Chondrocyte (in vitro differentiated cells): ENCODE measurements around the gene AFDN. TPM values are rescaled to one million over a fixed set of nuclear protein-coding genes. Genes with fewer than 3 reads are reported as not detected.
A peak's percentile ranks its signal among the peaks of the same experiment; 100 is the strongest.

ENCODE experiments used
- DNase-seq: peaks from one replicate; pipeline ENCODE4 v3.0.0; 2021; ENCODE audit warnings: mixed read lengths, low spot score
- H3K27ac Mint-ChIP-seq: one replicate; pipeline ENCODE4 v1.8.0; 2021; ENCODE audit warnings: mild to moderate bottlenecking, moderate library complexity, mixed read lengths; ENCODE audit not compliant: unreplicated experiment
- H3K27me3 Mint-ChIP-seq: 2 replicates; pipeline ENCODE4 v1.8.0; 2021; ENCODE audit warnings: low read depth, mixed read lengths
- H3K36me3 Mint-ChIP-seq: 2 replicates; pipeline ENCODE4 v1.8.0; 2021; ENCODE audit warnings: low read depth, mixed read lengths
- H3K4me1 Mint-ChIP-seq: 2 replicates; pipeline ENCODE4 v1.8.0; 2021; ENCODE audit warnings: low read depth, mild to moderate bottlenecking, mixed read lengths
- H3K4me3 Mint-ChIP-seq: one replicate; pipeline ENCODE4 v1.8.0; 2021; ENCODE audit warnings: mild to moderate bottlenecking, moderate library complexity, mixed read lengths; ENCODE audit not compliant: unreplicated experiment
- H3K9me3 Mint-ChIP-seq: 2 replicates; pipeline ENCODE4 v1.8.0; 2021; ENCODE audit warnings: low read depth, mixed read lengths
- total RNA-seq: library from RNA; stranded (reverse); gene quantifications from 3 replicates; pipeline ENCODE4 v1.2.1, GENCODE V29; 2021
- TF ChIP-seq, protein P1 (sequence below): fragments of 200-600 bp; sonication (generic); IDR thresholded peaks from 2 replicates; pipeline ENCODE4 v1.5.0; 2021; ENCODE audit warnings: antibody characterized with exemption, mild to moderate bottlenecking, moderate library complexity

Gene AFDN
- total RNA-seq, 1 donor from 2014 or later: 45.8 TPM

DNA sequence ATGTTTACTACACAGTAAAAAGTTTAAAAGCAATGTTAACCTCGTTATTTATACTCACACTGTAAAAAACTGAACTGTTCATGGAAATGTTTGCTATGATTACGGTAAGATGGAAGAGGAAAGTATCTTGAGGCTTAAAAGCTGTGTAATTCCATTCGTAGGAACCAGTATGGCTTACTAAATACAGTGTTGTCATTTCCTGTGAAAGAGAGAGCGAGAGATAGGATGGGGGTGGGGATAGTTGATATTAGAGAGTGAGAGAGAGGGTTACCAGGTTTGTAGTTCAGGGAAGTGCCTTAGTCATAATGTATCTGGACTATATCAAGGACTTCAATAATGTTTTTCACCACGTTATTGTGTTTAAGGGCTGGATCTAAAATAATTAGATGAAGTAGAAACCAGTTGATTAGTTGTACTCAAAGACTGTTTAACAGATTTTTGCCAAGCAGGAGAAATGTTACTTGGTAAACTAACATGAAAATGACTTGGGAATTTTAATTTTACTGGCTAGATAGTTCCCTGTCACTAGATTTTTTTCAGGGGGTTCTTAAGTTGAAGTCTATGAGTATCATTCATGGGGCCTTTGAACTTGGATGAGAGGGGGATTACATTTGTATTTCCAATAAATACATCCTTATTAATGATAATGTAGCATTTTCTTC, 30.4 kb downstream of the AFDN start:
- TF ChIP-seq, protein P1, sequence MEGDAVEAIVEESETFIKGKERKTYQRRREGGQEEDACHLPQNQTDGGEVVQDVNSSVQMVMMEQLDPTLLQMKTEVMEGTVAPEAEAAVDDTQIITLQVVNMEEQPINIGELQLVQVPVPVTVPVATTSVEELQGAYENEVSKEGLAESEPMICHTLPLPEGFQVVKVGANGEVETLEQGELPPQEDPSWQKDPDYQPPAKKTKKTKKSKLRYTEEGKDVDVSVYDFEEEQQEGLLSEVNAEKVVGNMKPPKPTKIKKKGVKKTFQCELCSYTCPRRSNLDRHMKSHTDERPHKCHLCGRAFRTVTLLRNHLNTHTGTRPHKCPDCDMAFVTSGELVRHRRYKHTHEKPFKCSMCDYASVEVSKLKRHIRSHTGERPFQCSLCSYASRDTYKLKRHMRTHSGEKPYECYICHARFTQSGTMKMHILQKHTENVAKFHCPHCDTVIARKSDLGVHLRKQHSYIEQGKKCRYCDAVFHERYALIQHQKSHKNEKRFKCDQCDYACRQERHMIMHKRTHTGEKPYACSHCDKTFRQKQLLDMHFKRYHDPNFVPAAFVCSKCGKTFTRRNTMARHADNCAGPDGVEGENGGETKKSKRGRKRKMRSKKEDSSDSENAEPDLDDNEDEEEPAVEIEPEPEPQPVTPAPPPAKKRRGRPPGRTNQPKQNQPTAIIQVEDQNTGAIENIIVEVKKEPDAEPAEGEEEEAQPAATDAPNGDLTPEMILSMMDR: no peak
- H3K27ac Mint-ChIP-seq: peak overlapping the region; percentile 41
- H3K36me3 Mint-ChIP-seq: no peaks in the 10 kb centered on the region

DNA sequence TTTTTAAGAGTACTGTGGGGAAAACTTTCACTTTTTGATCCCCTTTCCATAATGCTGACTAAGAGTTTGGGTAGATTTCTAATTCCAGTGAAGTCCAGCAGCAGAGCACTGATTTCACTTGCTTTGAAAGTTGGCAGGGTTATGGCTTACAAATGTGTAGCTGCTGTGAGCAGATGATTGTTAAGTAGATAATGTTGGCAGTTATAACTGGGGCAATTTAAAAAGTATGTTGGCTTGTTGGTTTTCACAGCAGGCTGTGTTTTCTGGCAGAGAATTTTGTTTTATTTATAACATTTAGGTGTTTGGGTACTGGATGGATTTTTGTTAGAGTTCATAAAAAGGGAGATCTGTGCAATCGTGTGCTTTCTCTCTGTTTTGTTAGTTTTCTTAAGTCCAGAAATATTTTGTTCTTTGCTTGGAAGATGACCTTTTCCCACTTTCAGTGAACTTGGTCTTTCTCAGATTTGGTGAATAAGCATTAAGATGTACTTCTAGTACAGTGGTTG, 31.4 kb downstream of the AFDN start:
- Mint-ChIP-seq H3K4me1 (peaks cover 70% of the 10 kb centered on the region), H3K36me3 (no peaks in the 10 kb centered on the region), H3K27ac (peak overlapping the region; percentile 84), H3K9me3 (no peaks in the 10 kb centered on the region), H3K27me3 (no peaks in the 10 kb centered on the region), H3K4me3 (peak overlapping the region; percentile 1)
- TF ChIP-seq, protein P1: no peak
- no peak for DNase-seq

More for the DNA sequence above, 30.4 kb downstream of the AFDN start:
- no peak for DNase-seq
- Mint-ChIP-seq H3K4me3 (no peak overlapping the region), H3K9me3 (no peaks in the 10 kb centered on the region), H3K27me3 (no peaks in the 10 kb centered on the region), H3K4me1 (peaks cover 76% of the 10 kb centered on the region)

DNA sequence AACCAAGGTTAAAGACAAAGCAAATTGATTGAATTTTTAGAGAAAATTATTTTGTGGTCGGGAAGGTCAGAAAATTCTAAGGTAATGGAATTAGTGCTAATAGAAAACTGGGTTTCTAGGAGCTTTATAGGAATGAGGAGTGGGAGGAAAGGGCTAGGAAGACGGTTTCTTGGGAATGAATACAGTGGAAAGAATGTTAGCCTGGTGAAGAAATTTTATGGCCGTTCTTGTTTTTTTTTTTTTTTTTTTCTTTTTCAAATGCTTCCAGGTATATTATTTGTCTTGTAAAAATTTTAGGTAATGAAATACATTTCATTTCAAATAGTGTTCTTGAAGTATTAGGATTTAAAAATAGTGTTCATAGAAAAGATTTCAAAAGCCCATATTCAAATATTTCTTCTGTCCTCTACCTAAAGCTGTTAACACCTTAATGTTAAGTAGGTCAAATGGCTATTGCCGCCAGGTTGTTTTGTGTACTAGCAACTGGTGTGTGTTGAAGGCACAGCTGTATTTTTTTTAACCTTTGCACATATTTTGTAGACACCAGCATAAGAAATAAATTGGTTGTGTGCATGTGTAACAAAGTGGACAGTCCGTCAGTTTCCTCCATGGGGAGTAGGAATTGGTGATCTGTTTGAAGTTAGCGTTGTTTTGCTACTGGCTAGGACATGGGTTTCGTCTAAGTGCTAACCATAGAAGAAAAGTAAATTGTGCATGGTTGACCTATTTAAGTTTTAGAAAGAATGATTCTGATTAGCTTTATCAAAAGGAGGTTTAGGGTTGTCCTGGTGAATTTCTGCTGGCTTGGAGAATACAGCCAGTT, 32.3 kb downstream of the AFDN start:
- DNase-seq: no peak
- Mint-ChIP-seq H3K9me3 (no peaks in the 10 kb centered on the region), H3K36me3 (no peaks in the 10 kb centered on the region), H3K4me1 (peaks cover 64% of the 10 kb centered on the region), H3K27me3 (no peaks in the 10 kb centered on the region), H3K4me3 (peak overlapping the region; percentile 11), H3K27ac (peak overlapping the region; percentile 84)
- TF ChIP-seq, protein P1: no peak

DNA sequence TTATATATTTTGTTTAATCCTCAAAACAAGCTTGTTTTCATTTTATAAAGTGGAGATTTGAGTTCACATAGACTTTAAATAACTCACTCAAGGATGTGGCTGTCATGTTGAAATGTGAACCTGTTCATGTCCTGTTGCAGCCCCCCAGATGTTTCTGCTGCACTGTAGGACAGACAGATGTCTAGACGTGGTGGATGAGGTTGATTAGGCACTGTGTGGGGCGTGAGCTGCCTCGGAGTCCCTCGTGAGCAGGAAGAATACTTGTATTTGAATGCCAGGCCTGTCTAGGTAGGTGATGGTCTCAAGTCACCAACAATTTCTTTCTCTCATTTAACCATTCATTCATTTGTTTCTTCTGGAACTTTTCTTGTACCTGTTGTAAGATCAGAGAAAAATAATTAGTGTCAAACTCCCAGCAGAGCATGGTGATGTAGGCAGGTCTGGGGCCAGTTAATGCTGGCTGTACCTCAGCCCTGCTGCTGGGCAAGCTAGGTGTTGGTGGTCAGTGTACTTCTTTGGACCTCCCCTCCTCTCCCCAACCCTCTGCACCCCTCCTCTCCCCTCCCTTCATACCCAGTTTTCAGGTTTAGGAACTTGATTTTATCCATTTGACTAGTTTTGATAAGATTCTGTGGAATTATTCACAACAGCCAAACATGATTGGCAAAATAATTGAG, 34.0 kb downstream of the AFDN start:
- Mint-ChIP-seq H3K36me3 (no peaks in the 10 kb centered on the region), H3K4me3 (no peak overlapping the region), H3K9me3 (no peaks in the 10 kb centered on the region), H3K4me1 (peaks cover 54% of the 10 kb centered on the region), H3K27ac (no peak overlapping the region), H3K27me3 (no peaks in the 10 kb centered on the region)
- TF ChIP-seq, protein P1: no peak
- DNase-seq: no peak

DNA sequence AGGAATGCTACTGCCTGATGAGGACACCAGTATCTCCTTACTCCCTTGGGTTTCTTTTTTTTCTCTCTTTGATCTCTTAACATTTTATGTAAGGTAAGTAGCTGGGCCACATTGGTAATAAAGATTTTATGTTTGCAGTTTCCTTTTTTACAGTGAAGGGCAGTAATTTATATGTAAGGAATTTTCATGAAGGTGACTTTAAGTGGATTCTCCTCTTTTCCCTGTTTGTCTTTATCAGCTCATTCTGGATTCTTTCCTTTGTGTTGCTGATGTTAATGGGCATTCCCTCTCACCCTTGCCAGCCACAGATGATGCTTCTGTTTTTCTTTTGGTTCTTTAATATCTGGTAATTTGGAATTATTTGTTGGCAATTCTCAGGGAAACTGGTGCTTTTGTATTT, 34.7 kb downstream of the AFDN start:
- Mint-ChIP-seq H3K4me3 (no peak overlapping the region), H3K4me1 (peaks cover 47% of the 10 kb centered on the region), H3K27me3 (no peaks in the 10 kb centered on the region), H3K9me3 (no peaks in the 10 kb centered on the region), H3K27ac (no peak overlapping the region), H3K36me3 (no peaks in the 10 kb centered on the region)
- TF ChIP-seq, protein P1: no peak
- no peak for DNase-seq
